ENCODE data around the gene FAM227A.

FAM227A gene

DNA sequence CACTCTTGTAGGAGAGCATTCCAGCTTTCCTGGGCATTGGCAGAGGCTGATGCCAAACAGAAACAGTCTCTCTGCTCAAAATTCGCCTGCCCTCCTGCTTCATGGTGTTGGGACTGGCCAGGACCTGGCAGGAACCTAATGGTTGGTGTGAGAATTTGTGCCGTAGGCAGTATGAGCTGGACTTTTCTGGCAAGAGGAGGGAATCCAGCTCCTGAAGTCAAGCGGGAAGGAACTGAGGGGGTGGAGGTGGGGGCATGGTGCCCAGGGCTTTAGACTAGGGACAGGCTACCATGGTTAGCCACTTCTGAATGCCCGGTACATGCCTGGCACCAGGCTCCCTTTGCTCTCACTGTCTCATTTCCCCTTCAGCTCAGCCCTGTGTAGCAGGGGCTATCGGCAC is 18.7 kb upstream of the FAM227A start:
- no peak for DNase-seq (ENCODE audit: low spot score)
- in situ Hi-C loops (cut with MboI; ENCODE audit: low sequenced_read_pairs, unreplicated experiment): no loop called here
- TF ChIP-seq, protein P1, sequence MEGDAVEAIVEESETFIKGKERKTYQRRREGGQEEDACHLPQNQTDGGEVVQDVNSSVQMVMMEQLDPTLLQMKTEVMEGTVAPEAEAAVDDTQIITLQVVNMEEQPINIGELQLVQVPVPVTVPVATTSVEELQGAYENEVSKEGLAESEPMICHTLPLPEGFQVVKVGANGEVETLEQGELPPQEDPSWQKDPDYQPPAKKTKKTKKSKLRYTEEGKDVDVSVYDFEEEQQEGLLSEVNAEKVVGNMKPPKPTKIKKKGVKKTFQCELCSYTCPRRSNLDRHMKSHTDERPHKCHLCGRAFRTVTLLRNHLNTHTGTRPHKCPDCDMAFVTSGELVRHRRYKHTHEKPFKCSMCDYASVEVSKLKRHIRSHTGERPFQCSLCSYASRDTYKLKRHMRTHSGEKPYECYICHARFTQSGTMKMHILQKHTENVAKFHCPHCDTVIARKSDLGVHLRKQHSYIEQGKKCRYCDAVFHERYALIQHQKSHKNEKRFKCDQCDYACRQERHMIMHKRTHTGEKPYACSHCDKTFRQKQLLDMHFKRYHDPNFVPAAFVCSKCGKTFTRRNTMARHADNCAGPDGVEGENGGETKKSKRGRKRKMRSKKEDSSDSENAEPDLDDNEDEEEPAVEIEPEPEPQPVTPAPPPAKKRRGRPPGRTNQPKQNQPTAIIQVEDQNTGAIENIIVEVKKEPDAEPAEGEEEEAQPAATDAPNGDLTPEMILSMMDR (IDR thresholded peaks at IDR 0.05; ENCODE audit: borderline replicate concordance, control extremely low read depth, extremely low read depth, insufficient read depth, missing control alignments): no peak

DNA sequence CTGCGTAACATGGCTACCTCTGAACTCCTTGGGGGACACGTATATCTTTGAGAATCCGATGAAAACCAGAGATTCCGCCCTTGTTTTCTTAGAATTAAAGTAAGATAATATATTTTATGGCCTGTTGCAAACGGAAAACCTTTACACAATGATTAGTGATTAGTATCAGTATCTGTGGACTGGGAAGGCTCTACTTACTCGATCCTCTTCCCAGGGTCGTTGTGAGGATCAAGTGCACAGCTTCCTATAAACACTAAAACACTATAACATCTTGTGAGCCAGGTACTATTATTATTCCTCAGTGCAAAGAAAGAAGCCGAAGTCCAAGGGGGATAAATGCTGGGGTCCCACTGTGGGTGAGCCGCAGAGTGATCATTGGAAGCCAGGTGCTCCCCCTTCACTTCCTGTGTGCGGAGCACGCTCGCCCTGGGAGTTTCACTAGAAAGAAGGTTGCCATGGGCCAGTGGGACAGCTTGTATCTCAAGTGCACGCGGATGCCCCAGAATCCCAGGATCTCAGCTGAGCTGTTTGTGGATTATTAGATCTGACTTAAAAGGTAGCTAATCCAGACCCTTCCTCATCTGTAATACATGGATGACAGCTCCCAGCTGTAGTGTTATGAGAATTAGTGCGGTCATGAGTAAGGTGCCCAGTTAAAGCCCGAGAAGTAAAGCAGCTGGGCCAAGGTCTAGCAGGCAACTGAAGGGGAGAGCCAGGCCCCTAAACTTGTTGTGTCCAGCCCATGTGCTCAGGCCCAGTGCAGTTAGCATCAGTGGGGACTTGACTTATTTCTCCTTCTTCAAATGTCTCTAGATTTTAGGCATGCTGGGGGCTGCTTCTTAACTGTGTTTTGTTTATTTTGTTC is 1.1 kb upstream of the FAM227A start:
- in situ Hi-C loops (cut with MboI; ENCODE audit: low sequenced_read_pairs, unreplicated experiment): no loop called here
- TF ChIP-seq, protein P1 (IDR thresholded peaks at IDR 0.05; ENCODE audit: borderline replicate concordance, control extremely low read depth, extremely low read depth, insufficient read depth, missing control alignments): no peak
- peak; percentile 60 for DNase-seq (ENCODE audit: low spot score)

DNA sequence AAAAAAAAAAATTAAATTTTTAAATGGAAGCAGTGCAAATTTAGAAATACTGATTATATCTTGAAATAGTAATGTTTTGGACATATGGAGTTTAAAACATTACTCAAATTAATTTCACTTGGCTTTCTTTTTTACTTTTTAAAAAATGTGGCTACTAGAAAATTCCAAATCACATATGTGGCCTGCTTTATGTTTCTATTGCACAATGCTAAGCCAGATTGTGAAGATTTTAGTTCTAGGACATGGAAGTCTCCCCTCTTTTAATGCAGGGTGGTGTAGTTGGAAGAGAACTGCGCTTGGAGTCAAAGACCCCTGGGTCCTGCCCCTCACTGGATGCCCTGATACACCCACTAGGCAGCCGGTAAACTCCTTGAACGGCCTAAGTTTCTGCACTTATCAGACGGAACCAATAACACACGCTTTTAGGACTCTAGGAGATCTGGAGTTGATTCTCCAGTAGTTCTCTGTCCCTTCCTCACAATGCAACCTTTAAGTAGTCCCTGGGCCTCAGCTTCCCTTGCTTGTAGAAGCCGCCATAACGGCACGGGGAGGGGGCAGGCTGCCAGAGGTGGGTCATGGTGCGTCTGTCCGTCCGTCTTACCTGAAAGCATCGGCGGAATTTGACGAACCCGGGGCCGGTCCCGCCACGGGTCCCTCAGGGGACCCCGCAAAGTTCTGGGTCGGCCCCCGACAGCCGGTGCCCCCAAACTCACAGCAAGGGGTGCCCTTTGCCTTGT is 505 bp downstream of the FAM227A start:
- TF ChIP-seq, protein P1 (IDR thresholded peaks at IDR 0.05; ENCODE audit: borderline replicate concordance, control extremely low read depth, extremely low read depth, insufficient read depth, missing control alignments): no peak
- in situ Hi-C loops (cut with MboI; ENCODE audit: low sequenced_read_pairs, unreplicated experiment): no loop called here
- DNase-seq (ENCODE audit: low spot score): no peak

DNA sequence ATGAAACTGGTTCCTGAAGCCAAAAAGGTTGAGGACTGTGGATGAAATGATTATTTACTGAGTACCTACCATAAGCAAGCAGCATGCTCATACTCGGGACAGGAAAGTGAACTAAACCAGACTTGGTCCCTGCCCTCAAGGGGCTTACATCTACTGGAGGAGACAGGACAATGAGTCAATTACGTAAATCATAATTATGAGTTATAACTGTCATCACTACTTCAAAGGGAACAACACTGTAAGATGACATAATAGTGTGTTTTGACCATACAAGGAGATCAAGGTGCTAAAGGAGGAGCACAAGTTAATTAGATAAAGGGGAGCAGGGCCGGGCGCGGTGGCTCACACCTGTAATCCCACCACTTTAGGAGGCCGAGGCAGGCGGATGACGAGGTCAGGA is 2.5 kb downstream of the FAM227A start:
- no peak for DNase-seq (ENCODE audit: low spot score)
- in situ Hi-C loops (cut with MboI; ENCODE audit: low sequenced_read_pairs, unreplicated experiment): no loop called here

DNA sequence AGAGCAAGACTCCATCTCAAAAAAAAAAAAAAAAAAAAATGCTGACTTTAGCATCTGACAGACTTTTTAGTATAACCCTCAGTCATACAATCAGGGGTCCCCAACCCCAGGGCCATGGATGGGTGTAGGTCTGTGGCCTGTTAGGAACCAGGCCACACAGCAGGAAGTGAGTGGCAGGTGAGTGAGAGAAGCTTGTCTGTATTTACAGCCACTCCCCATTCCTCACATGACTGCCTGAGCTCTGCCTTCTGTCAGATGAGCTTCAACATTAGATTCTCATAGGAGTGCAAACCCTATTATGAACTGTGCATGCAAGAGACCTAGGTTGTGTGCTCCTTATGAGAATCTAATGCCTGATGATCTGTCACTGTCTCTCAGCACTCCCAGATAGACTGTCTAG is 3.3 kb downstream of the FAM227A start:
- TF ChIP-seq, protein P1 (IDR thresholded peaks at IDR 0.05; ENCODE audit: borderline replicate concordance, control extremely low read depth, extremely low read depth, insufficient read depth, missing control alignments): no peak
- in situ Hi-C loops (cut with MboI; ENCODE audit: low sequenced_read_pairs, unreplicated experiment): no loop called here
- no peak for DNase-seq (ENCODE audit: low spot score)

More for the DNA sequence above, 2.5 kb downstream of the FAM227A start:
- TF ChIP-seq, protein P1 (IDR thresholded peaks at IDR 0.05; ENCODE audit: borderline replicate concordance, control extremely low read depth, extremely low read depth, insufficient read depth, missing control alignments): no peak

DNA sequence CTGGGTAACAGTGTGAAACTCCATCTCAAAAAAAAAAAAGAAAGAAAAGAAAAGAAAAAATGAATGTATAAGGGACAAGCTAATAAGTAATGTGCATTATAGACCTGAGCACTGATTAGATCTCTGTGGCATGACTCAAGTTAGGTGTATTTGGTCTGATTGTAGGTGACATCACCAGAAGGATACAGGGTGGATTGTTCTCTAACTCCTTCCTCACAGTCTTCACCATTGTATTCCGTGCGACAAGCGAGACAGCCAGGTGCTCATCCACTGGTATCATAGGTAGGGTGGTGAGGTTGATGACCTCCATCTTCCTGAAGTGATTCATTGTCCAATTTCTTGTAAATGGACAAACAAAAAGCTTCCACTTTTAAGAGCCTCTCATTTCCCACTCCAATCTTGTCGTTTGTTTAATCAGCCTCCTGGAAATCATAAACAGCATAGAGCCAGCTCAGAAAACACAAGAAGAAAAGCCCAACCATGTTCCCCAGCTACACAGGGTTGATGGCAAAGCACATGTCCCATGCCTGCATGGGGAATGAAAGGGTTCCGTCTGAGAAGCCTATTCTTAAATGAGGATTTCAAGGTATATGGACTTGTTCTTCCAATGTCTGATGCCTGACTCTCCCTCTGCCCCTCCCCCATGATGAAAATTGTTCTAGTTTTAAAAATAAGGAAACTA is 6.2 kb downstream of the FAM227A start:
- TF ChIP-seq, protein P1 (IDR thresholded peaks at IDR 0.05; ENCODE audit: borderline replicate concordance, control extremely low read depth, extremely low read depth, insufficient read depth, missing control alignments): no peak
- no peak for DNase-seq (ENCODE audit: low spot score)
- in situ Hi-C loops (cut with MboI; ENCODE audit: low sequenced_read_pairs, unreplicated experiment): no loop called here
